NCI-H1694 (cell line): Measurements from ENCODE around the gene LRRC75A.
"Not testable (repeated sequence)": the region's sequence is repeated elsewhere in the genome, so short reads cannot be mapped to it uniquely, and the experiment has no call there.

Experiments
- DNase-seq: peaks from one replicate; lab custom pipeline; 2025; lab: John Stamatoyannopoulos, UW

LRRC75A gene

GRCh38 chr17:16471295-16471694 lies 20.7 kb downstream of the LRRC75A start:
- no peak for DNase-seq

GRCh38 chr17:16470265-16470664 lies 21.7 kb downstream of the LRRC75A start:
- DNase-seq: peak; percentile 65

- DNase-seq: no peak
Measured at GRCh38 chr17:16468428-16468992, 23.5 kb downstream of the LRRC75A start.

GRCh38 chr17:16467886-16468285 lies 24.1 kb downstream of the LRRC75A start:
- DNase-seq: no peak

GRCh38 chr17:16467044-16467443 lies 24.9 kb downstream of the LRRC75A start:
- DNase-seq: no peak

- DNase-seq: no peak
Measured at GRCh38 chr17:16466407-16466806, 25.6 kb downstream of the LRRC75A start.

GRCh38 chr17:16465861-16466338 lies 26.1 kb downstream of the LRRC75A start:
- no peak for DNase-seq

GRCh38 chr17:16465052-16465312 lies 27.0 kb downstream of the LRRC75A start:
- no peak for DNase-seq

- no peak for DNase-seq
Measured at GRCh38 chr17:16464303-16465051, 27.5 kb downstream of the LRRC75A start.

- DNase-seq: peak; percentile 74
Measured at GRCh38 chr17:16463358-16464302, 28.4 kb downstream of the LRRC75A start.

GRCh38 chr17:16462070-16462864 lies 29.7 kb downstream of the LRRC75A start:
- DNase-seq: no peak

GRCh38 chr17:16461606-16461866 lies 30.5 kb downstream of the LRRC75A start:
- DNase-seq: no peak

- DNase-seq: no peak
Measured at GRCh38 chr17:16460796-16461605, 31.0 kb downstream of the LRRC75A start.

- no peak for DNase-seq
Measured at GRCh38 chr17:16459855-16460550, 32.0 kb downstream of the LRRC75A start.

GRCh38 chr17:16459271-16459670 lies 32.7 kb downstream of the LRRC75A start:
- no peak for DNase-seq

- no peak for DNase-seq
Measured at GRCh38 chr17:16456742-16457316, 35.2 kb downstream of the LRRC75A start.

- no peak for DNase-seq
Measured at GRCh38 chr17:16455997-16456741, 35.8 kb downstream of the LRRC75A start.

- DNase-seq: no peak
Measured at GRCh38 chr17:16453493-16453851, 38.5 kb downstream of the LRRC75A start.

GRCh38 chr17:16452268-16452667 lies 39.7 kb downstream of the LRRC75A start:
- DNase-seq: not testable (repeated sequence)

- no peak for DNase-seq
Measured at GRCh38 chr17:16450028-16450427, 42.0 kb downstream of the LRRC75A start.
